HepG2 (cell line): ENCODE results near the gene BABAM2. TPM values are rescaled to one million over a fixed set of nuclear protein-coding genes. Genes with fewer than 3 reads are reported as not detected.

Experiments
- EP300 ChIP-seq, 3 experiments: sonication (generic) in 1 of 3; formaldehyde crosslinking in 1 of 3; IDR thresholded peaks; 2 replicates each; pipeline versions ENCODE4 v1.5.1 to v1.6.1; 2011 to 2020; ENCODE audit warnings: low read depth in 2 of 3, low read length in 2 of 3, borderline replicate concordance in 1 of 3, improper control_type of control experiment in 1 of 3, mild to moderate bottlenecking in 1 of 3, missing genetic modification reagents in 1 of 3, moderate library complexity in 1 of 3
- GATAD2A ChIP-seq: IDR thresholded peaks from 2 replicates; pipeline ENCODE4 v1.6.1; 2016
- HES4 ChIP-seq: sonication (generic); formaldehyde crosslinking; IDR thresholded peaks from 2 replicates; pipeline ENCODE4 v1.9.0; 2021; ENCODE audit warnings: mild to moderate bottlenecking, missing genetic modification reagents, borderline replicate concordance
- IRX3 ChIP-seq: sonication (generic); formaldehyde crosslinking; IDR thresholded peaks from 2 replicates; pipeline ENCODE4 v1.8.1; 2023; ENCODE audit warnings: mild to moderate bottlenecking, low read depth, missing genetic modification reagents, borderline replicate concordance
- MAX ChIP-seq: IDR thresholded peaks from 2 replicates; pipeline ENCODE4 v1.6.1; 2012; ENCODE audit warnings: inconsistent platforms
- PAXIP1 ChIP-seq: sonication (generic); formaldehyde crosslinking; conservative IDR thresholded peaks from 2 replicates; pipeline ENCODE4 v1.4.0; 2020; ENCODE audit warnings: mild to moderate bottlenecking, missing genetic modification reagents, moderate library complexity
- PRDM10 ChIP-seq: sonication (generic); formaldehyde crosslinking; IDR thresholded peaks from 2 replicates; pipeline ENCODE4 v1.4.0; 2020; ENCODE audit warnings: low read depth, missing genetic modification reagents
- RBM39 ChIP-seq: fragments of 200-400 bp; formaldehyde crosslinking; IDR thresholded peaks from one replicate; pipeline ENCODE4 v1.6.1; 2018; ENCODE audit warnings: antibody characterized with exemption, mild to moderate bottlenecking, low read depth, low read length; ENCODE audit not compliant: poor library complexity, severe bottlenecking
- TCF12 ChIP-seq, 2 experiments: fragments of 450-650 bp in 1 of 2; sonication (generic) in 1 of 2; formaldehyde crosslinking in 1 of 2; IDR thresholded peaks; 2 replicates each; pipeline versions ENCODE4 v1.6.1 to v1.8.0; 2017 to 2022; ENCODE audit warnings: antibody characterized with exemption in 1 of 2, mild to moderate bottlenecking in 1 of 2, missing genetic modification reagents in 1 of 2, moderate library complexity in 1 of 2
- TERF1 ChIP-seq: sonication (generic); formaldehyde crosslinking; IDR thresholded peaks from 2 replicates; pipeline ENCODE4 v1.8.0; 2022; ENCODE audit warnings: mild to moderate bottlenecking, missing genetic modification reagents, moderate library complexity
- THYN1 ChIP-seq: sonication (generic); formaldehyde crosslinking; IDR thresholded peaks from 2 replicates; pipeline ENCODE4 v1.8.1; 2023; ENCODE audit warnings: low read depth, mild to moderate bottlenecking, moderate library complexity, missing genetic modification reagents, borderline replicate concordance
- TOPORS ChIP-seq: sonication (generic); formaldehyde crosslinking; IDR thresholded peaks from 2 replicates; pipeline ENCODE4 v1.8.0; 2023; ENCODE audit warnings: mild to moderate bottlenecking, missing genetic modification reagents
- TP53 ChIP-seq: sonication (generic); formaldehyde crosslinking; conservative IDR thresholded peaks from 2 replicates; pipeline ENCODE4 v1.4.0; 2020; ENCODE audit warnings: missing genetic modification reagents
- ZNF10 ChIP-seq: sonication (generic); formaldehyde crosslinking; IDR thresholded peaks from 2 replicates; pipeline ENCODE4 v1.4.0; 2020; ENCODE audit warnings: mild to moderate bottlenecking, low read depth, missing genetic modification reagents, borderline replicate concordance
- ZNF775 ChIP-seq: sonication (generic); formaldehyde crosslinking; IDR thresholded peaks from 2 replicates; pipeline ENCODE4 v1.4.0; 2020; ENCODE audit warnings: missing genetic modification reagents, mild to moderate bottlenecking, moderate library complexity, borderline replicate concordance
- polyA plus RNA-seq, 8 experiments: library from polyadenylated mRNA; depleted of rRNA in 3 of 8; stranded (reverse) in 7 of 8; unstranded in 1 of 8; fragments of >200 nt; fragmentation: Illumina TruSeq in 4 of 8; extraction: Trizol in 4 of 8; gene quantifications; 2 replicates each; pipeline versions ENCODE4 v1.2.1 to v1.2.3, GENCODE V29; 2011 to 2016; ENCODE audit warnings: low read depth in 4 of 8, missing spikeins in 1 of 8, mixed read lengths in 1 of 8; ENCODE audit not compliant: insufficient read depth in 1 of 8
- total RNA-seq, 5 experiments: library from RNA; depleted of rRNA; stranded (reverse); fragments of >200 nt; fragmentation: Illumina TruSeq; extraction: Trizol; gene quantifications; 2 replicates each; pipeline ENCODE4 v1.2.3, GENCODE V29; 2016; ENCODE audit warnings: low read depth in 1 of 5

BABAM2 gene
- total and polyA plus RNA-seq, 2 of the 13 experiments (the other 11 are each of a cell fraction or from before 2014, with no cell fraction given) = 24.9 to 28.0 TPM

- TF ChIP-seq MAX (peak; percentile 79), TOPORS (peak; percentile 93), PRDM10 (CRISPR knock-in tag) (no peak), RBM39 (peak; percentile 72), TCF12 (IDR thresholded peaks at IDR 0.05) (no peak), TCF12 (CRISPR knock-in tag; IDR thresholded peaks at IDR 0.05) (no peak), PAXIP1 (peak; percentile 82), HES4 (peak; percentile 73; the same call in 1 of the 2 replicates), EP300 (IDR thresholded peaks at IDR 0.05; ENCODE audit: low read depth in 2 of 2, low read length in 2 of 2) (peak in 1 of 2 experiments; percentile 70; a peak in 1 of 4 replicates), EP300 (CRISPR knock-in tag; IDR thresholded peaks at IDR 0.05; ENCODE audit: borderline replicate concordance) (peak; percentile 75), IRX3 (CRISPR knock-in tag) (peak; percentile 80), TP53 (CRISPR knock-in tag) (no peak), GATAD2A (CRISPR knock-in tag) (no peak), TERF1 (CRISPR knock-in tag) (no peak), ZNF10 (CRISPR knock-in tag) (no peak), ZNF775 (no peak), THYN1 (CRISPR knock-in tag) (peak; percentile 80; the same call in 1 of the 2 replicates)
Observed at GRCh38 chr2:27890146-27890923, at the start of gene BABAM2, which contains the start of gene RBKS (continued).
